Neural progenitor cell (in vitro differentiated cells): ENCODE results near the gene CABP7.

Source experiments
- EZH2 ChIP-seq: fragments of 200-600 bp; sonication (generic); IDR thresholded peaks from 2 replicates; pipeline ENCODE4 v1.6.1; 2017; ENCODE audit warnings: antibody characterized with exemption, mild to moderate bottlenecking, moderate library complexity
- EZH2phosphoT487 ChIP-seq: fragments of 200-600 bp; sonication (generic); IDR thresholded peaks from 2 replicates; pipeline ENCODE4 v1.6.1; 2017; ENCODE audit warnings: antibody characterized with exemption
- TF ChIP-seq, protein P1 (sequence below): fragments of 200-600 bp; sonication (generic); IDR thresholded peaks from 2 replicates; pipeline ENCODE4 v1.5.1; 2017; ENCODE audit warnings: antibody characterized with exemption, mild to moderate bottlenecking

DNA sequence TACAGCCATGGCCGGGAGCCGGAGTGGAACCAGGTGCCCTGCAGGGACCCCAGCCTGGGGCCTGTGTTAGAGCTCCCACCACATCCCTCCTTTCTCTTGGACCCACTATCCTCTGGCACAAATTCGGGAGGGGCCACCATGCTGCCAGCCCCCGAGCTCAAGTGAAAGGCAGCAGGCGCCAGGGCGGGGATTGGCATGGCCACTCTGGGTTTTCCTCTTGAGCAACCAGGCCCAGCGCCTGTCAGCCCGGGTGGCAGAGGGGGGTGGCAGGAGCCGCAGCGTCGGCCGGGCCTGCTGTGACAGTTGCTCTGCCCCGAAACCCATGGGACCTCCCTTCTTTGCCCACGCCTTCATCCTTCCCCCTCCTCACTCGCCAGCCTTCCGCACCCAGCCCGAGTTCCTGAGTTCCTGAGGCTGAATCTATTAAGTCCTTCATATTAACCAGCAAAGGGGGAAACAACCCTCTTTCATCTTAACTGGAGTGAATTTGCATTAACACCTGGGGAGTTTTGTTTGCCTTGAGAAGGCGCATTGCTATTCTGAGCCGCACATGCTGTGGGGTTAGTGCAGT is 16.8 kb upstream of the CABP7 start:
- TF ChIP-seq, protein P1, sequence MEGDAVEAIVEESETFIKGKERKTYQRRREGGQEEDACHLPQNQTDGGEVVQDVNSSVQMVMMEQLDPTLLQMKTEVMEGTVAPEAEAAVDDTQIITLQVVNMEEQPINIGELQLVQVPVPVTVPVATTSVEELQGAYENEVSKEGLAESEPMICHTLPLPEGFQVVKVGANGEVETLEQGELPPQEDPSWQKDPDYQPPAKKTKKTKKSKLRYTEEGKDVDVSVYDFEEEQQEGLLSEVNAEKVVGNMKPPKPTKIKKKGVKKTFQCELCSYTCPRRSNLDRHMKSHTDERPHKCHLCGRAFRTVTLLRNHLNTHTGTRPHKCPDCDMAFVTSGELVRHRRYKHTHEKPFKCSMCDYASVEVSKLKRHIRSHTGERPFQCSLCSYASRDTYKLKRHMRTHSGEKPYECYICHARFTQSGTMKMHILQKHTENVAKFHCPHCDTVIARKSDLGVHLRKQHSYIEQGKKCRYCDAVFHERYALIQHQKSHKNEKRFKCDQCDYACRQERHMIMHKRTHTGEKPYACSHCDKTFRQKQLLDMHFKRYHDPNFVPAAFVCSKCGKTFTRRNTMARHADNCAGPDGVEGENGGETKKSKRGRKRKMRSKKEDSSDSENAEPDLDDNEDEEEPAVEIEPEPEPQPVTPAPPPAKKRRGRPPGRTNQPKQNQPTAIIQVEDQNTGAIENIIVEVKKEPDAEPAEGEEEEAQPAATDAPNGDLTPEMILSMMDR = no peak
- no peak for TF ChIP-seq EZH2
- no peak for TF ChIP-seq EZH2phosphoT487
